Retinal pigment epithelial cell (primary cell): Measurements from ENCODE around the gene KIAA1217.
A peak's percentile ranks its signal among the peaks of the same experiment; 100 is the strongest.

Experiments
- DNase-seq: peaks from one replicate; pipeline ENCODE4 v3.0.0-alpha.2; 2010; ENCODE audit warnings: low read depth
- H3K4me3 ChIP-seq: 2 replicates; pipeline ENCODE4 v1.5.1; 2011; ENCODE audit warnings: mild to moderate bottlenecking, low read length, control low read depth, moderate library complexity
- CTCF ChIP-seq: conservative IDR thresholded peaks from 2 replicates; pipeline ENCODE4 v1.5.1; 2011; ENCODE audit warnings: low read depth, low read length, control low read depth, inconsistent platforms

The KIAA1217 gene

DNA sequence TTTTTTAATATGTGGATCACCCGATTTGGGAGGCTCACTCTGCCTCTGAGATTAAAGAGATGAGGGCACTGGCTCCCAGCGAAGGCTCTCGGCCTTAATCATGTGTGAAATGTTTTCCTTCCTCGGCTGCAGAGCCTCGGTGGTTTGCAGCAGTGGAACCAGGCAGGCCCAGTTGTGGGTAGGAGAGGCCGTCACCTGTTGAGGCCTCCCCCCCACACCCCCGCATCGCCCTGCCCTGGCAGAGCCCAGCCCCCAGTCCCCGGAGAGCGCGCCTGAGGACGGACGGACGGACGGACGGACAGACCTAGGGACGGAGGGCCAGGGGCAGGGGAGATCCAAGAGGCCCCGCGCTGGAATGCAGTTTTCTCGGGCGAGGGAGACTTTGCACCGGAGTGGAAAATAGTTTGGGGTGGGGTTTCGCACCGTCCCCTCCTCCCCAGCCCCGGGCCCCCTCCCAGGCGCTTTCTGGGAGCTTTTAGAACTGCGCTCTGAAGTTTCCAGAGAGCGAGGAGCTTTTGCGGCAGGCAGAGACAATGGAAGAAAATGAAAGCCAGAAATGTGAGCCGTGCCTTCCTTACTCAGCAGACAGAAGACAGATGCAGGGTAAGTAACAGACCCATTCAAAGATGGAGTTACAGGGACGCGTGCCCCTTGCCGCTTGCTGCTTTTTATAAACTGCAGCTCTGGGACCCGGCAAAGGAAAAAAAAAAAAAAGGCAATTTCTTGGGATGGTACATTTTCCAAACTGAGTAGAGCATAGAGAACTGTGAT lies at the start of gene KIAA1217:
Gene KIAA1217 (plus strand): TSS at position 478 of the 771 bp plus-strand sequence. CDS start 56 bp downstream, at position 534.
- peak within 1 kb of the TSS; percentile 73 for H3K4me3 ChIP-seq
- no peak for TF ChIP-seq CTCF
- DNase-seq: no peak

GRCh38 chr10:24162206-24162985 lies 46.5 kb upstream of the KIAA1217 start:
- no peak overlapping the region for H3K4me3 ChIP-seq
- DNase-seq: no peak
- no peak for TF ChIP-seq CTCF

DNA sequence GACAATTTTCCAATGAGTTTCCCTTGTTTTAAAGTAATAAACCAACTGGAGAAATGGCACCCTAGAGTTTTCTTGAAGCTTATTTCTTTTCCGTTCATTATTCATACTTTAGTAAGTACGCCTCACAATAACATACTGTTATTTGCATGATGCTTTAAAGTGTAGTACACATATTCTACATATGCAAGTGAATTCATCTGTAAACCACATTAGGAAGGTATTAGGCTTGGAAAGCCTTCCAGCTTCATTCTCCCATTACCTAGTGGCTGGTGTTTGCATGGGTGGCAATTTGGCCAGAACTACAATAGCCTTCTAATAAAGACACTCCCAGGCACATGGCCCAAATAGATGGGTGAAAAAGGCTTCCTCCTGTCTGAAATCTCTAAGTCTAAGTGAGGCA lies 45.5 kb upstream of the KIAA1217 start:
- TF ChIP-seq CTCF: no peak
- DNase-seq: no peak
- no peak overlapping the region for H3K4me3 ChIP-seq

GRCh38 chr10:24168258-24169170 lies 40.4 kb upstream of the KIAA1217 start:
- H3K4me3 ChIP-seq: no peak overlapping the region
- no peak for TF ChIP-seq CTCF
- no peak for DNase-seq

DNA sequence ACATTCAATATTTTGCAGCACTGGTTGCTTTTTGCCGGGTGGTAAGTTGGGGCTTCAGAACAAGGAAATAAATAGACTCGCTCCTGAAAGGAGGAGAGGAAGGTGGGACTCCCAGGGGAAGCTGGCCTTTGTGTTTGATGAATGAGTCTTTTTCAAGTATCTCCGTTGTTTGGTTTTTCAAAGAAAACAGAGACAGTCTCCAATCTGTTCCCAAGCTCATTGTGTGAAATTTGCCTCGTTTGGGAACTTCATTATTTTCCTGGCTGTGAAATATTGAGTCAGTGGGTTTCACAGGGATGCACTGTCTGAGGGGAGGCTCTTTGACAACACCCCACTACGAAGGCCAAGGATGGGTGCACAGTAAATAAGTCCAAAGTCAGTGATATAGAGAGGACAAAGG lies 38.7 kb upstream of the KIAA1217 start:
- no peak for DNase-seq
- H3K4me3 ChIP-seq: no peak overlapping the region
- no peak for TF ChIP-seq CTCF

DNA sequence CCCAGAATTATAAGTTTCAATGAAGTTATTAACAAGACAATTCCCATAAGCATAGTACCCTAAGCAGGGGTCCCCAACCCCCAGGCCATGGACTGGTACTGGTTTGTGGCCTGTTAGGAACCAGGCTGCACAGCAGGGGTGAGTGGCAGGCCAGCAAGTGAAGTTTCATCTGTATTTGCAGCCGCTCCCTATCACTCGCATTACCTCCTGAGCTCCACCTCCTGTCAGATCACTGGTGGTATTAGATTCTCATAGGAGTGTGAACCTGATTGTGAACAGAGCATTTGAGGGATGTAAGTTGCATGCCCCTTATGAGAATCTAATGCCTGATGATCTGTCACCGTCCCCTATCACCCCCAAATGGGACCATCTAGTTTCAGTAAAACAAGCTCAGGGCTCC lies 36.0 kb upstream of the KIAA1217 start:
- no peak for DNase-seq
- TF ChIP-seq CTCF: no peak
- no peak overlapping the region for H3K4me3 ChIP-seq
